Duodenal mucosa (tissue), 2 donors: ENCODE data around the gene CAPN7.

Source experiments
- H3K27ac ChIP-seq: one replicate; pipeline ENCODE4 v1.7.0; 2013; ENCODE audit warnings: low read depth, low read length
- H3K27me3 ChIP-seq, 2 donors: one replicate each; pipeline ENCODE4 v1.7.0; 2013; ENCODE audit warnings: low read length in 2 of 2, control low read depth in 1 of 2; ENCODE audit not compliant: insufficient read depth in 2 of 2, control insufficient read depth in 1 of 2
- H3K36me3 ChIP-seq, 2 donors: one replicate each; pipeline ENCODE4 v1.7.0; 2013; ENCODE audit warnings: low read length in 2 of 2, control low read depth in 1 of 2; ENCODE audit not compliant: insufficient read depth in 2 of 2, control insufficient read depth in 1 of 2
- H3K4me1 ChIP-seq, 2 donors: one replicate each; pipeline ENCODE4 v1.7.0; 2013; ENCODE audit warnings: low read length in 2 of 2, control low read depth in 1 of 2; ENCODE audit not compliant: insufficient read depth in 2 of 2, control insufficient read depth in 1 of 2
- H3K4me3 ChIP-seq, 2 donors: one replicate each; pipeline ENCODE4 v1.7.0; 2013; ENCODE audit warnings: low read length in 2 of 2, low read depth in 1 of 2
- H3K9ac ChIP-seq, 2 donors: one replicate each; pipeline ENCODE4 v1.7.0; 2013; ENCODE audit warnings: low read length in 2 of 2, low read depth in 1 of 2
- H3K9me3 ChIP-seq, 2 donors: one replicate each; pipeline ENCODE4 v1.7.0; 2013; ENCODE audit warnings: low read length in 2 of 2, control low read depth in 1 of 2; ENCODE audit not compliant: control insufficient read depth in 1 of 2

CAPN7 gene

DNA sequence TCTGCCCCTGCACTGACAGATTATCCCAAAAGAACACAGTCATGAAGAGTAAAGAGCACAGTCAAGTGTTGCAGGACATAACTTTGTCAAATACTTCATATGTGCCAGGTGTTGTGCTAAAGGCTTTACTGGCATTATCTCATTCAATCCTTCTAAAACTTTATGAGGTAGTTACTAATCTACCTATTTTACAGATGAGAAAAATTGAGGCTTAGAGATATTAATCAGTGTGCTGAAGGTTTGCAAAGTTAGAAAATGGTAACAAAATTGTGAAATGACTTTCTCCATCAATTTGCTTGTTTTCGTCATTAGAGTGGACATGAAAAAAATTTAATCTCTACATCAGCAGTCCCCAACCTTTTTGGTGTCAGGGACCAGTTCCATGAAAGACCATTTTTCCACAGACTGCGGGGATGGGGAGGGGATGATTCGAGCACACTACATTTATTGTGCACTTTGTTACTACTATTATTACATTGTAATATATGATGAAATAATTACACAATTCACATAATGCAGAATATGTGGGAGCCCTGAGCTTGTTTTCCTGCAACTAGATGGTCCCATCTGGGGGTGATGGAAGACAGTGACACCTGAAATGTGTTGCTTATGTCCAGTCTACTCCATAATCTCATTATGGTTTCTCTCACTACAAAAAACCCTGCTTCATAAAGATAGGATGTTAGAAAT, 8.6 kb upstream of the CAPN7 start:
- peaks cover 0 to 6% of the 10 kb centered on the region in 2 donors for H3K4me1 ChIP-seq
- no peak overlapping the region for H3K9ac ChIP-seq
- no peaks in the 10 kb centered on the region for H3K9me3 ChIP-seq
- no peak overlapping the region for H3K27ac ChIP-seq
- no peaks in the 10 kb centered on the region for H3K27me3 ChIP-seq
- no peaks in the 10 kb centered on the region for H3K36me3 ChIP-seq
- no peak overlapping the region for H3K4me3 ChIP-seq

DNA sequence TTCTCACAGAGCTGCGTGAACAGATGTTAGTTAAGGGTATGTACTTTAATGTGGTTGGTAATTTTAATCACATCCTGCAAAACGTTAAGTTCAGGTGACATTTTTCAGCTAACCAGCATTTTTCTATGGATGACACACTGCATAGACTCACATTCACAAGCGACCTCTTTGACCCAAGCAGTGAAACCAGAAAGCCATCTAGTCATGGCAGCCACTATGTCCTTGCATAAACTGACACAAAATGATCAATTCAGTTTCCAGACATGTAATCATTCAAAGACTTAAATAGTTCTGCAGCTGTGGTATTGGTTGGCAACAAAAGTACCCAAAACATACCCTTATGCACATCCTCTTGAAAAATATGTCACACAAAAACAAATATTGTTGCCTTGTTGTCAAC, 7.4 kb upstream of the CAPN7 start:
- Histone ChIP-seq H3K27me3 (no peaks in the 10 kb centered on the region), H3K4me1 (peaks cover 0 to 6% of the 10 kb centered on the region in 2 donors), H3K36me3 (no peaks in the 10 kb centered on the region), H3K27ac (no peak overlapping the region), H3K9me3 (no peaks in the 10 kb centered on the region), H3K4me3 (no peak overlapping the region), H3K9ac (no peak overlapping the region)

DNA sequence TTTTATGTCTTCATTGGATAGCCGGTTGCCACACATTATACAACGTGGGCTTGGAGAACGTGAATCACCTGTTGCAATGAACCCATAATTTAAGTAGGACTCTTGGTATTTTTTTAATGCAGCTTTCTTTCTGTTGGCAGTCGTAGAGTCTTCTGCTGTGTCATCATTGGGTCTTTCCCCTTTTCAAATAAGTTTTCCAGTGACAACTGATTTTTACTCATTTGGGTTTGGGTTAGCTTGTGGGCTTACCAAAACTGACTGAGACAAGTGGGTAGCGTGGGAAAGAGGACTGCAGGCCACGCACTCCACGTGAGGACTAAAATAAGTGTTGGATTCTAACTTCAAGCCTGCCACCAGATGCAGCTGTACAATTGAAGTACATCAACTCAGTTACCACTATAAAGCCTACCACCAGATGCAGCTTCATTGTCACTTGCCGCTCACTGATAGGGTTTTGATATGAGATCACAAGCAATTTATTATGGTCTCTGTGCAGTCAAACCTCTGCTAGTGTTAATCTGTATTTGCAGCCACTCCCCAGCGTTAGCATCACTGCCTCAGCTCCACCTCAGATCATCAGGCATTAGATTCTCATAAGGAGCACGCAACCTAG, 6.4 kb upstream of the CAPN7 start:
- no peaks in the 10 kb centered on the region for H3K27me3 ChIP-seq
- no peak overlapping the region for H3K9ac ChIP-seq
- no peaks in the 10 kb centered on the region for H3K36me3 ChIP-seq
- no peaks in the 10 kb centered on the region for H3K9me3 ChIP-seq
- H3K4me1 ChIP-seq = peaks cover 0 to 6% of the 10 kb centered on the region in 2 donors
- no peak overlapping the region for H3K27ac ChIP-seq
- H3K4me3 ChIP-seq = no peak overlapping the region

DNA sequence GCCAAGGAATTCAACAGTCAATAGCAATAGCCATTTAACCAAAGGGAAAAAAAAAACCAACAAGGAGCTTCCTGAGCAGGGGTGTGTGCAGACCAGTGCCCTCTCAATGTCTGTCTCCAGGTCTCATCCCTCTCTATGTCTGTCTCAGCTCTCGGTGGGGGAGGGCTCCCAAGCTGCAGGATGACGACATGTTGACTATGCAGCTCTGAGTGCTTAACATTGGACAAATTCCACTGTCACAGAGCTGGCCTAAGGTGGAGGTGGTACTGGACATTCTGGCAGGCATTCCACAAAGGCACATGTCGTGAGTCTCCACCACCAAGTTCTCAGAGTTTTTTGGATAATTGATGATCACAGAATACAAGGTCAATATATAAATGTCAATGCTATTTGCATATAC, 2.0 kb upstream of the CAPN7 start:
- Histone ChIP-seq H3K36me3 (no peaks in the 10 kb centered on the region), H3K27ac (no peak overlapping the region), H3K4me1 (peaks cover 17% of the 10 kb centered on the region in 2 donors), H3K27me3 (no peaks in the 10 kb centered on the region), H3K9ac (no peak overlapping the region), H3K9me3 (no peaks in the 10 kb centered on the region), H3K4me3 (no peak overlapping the region)

DNA sequence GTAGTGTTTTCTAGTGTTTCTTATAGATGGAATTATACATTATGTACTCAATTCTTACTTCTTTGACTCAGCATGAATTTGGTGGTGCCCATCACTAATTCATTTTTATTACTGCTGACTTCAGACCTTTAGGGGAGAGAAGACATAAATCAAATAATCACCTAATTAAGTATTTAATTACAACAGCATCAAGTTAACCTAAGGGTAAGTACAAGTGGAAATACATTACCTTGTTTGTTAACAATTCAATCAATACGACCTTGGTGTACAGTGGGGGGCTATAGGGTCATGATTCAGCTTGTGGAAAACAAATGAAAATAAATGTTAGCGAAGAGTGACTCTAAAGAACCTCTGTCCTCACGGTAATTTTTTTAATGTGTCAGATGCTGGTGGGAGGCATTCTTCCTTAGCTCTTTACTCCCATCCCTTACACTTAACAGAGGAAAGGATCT, 538 bp upstream of the CAPN7 start:
- H3K9ac ChIP-seq = peak overlapping the region; percentile 70 to 87
- peaks cover 17% of the 10 kb centered on the region in 2 donors for H3K4me1 ChIP-seq

DNA sequence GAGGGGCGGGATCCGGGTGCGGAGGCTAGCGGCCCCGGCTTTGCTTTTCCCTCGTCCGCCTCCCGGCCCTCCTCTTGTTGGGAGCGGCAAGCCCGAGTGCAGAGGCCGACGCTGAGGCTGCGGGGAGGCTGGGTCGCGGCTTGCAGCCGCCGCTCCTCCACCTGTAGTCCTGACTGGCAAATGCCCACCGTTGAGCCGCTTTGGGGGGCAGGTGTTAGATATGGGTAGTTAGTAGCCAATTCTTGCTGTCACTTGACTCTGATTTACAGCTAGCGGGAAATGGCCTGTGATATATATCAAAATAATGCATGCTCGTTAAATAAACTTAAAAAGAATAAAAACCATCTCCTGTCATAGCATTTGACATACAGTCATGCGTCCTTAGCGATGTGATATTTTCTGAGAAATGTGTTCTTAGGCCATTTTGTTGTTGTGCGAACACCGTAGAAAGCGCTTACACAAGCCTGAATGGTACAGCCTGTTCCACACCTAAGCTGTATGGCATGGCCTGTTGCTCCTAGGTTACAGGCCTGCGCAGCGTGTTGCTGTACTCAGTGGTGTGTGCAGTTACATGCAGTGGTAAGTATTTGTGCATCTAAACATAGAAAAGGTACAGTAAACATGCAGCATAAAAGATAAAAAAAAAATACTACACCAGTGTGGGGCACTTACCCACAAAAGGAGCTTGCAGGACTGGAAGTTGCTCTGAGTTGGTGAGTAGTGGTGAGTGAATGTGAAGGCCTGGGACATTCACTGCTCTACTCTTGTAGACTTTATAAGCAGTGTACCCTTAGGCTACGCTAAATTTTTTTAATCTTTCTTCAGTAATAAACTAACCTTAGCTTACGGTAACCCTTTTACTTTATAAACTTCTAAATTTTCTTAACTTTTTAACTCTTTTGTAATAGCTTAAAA, 873 bp downstream of the CAPN7 start:
- peaks cover 3 to 7% of the 10 kb centered on the region in 2 donors for H3K36me3 ChIP-seq
- H3K9me3 ChIP-seq = no peaks in the 10 kb centered on the region
- peak overlapping the region; percentile 97 for H3K27ac ChIP-seq
- peaks cover 11 to 17% of the 10 kb centered on the region in 2 donors for H3K4me1 ChIP-seq
- no peaks in the 10 kb centered on the region for H3K27me3 ChIP-seq
- peak overlapping the region; percentile 71 to 93 for H3K9ac ChIP-seq
- peak overlapping the region; percentile 73 to 90 for H3K4me3 ChIP-seq

More for the DNA sequence above, 538 bp upstream of the CAPN7 start:
- no peak overlapping the region for H3K27ac ChIP-seq
- H3K4me3 ChIP-seq = peak overlapping the region; percentile 73 to 85
- no peaks in the 10 kb centered on the region for H3K9me3 ChIP-seq
- peaks cover under 1 to 3% of the 10 kb centered on the region in 2 donors for H3K36me3 ChIP-seq
- H3K27me3 ChIP-seq = no peaks in the 10 kb centered on the region

DNA sequence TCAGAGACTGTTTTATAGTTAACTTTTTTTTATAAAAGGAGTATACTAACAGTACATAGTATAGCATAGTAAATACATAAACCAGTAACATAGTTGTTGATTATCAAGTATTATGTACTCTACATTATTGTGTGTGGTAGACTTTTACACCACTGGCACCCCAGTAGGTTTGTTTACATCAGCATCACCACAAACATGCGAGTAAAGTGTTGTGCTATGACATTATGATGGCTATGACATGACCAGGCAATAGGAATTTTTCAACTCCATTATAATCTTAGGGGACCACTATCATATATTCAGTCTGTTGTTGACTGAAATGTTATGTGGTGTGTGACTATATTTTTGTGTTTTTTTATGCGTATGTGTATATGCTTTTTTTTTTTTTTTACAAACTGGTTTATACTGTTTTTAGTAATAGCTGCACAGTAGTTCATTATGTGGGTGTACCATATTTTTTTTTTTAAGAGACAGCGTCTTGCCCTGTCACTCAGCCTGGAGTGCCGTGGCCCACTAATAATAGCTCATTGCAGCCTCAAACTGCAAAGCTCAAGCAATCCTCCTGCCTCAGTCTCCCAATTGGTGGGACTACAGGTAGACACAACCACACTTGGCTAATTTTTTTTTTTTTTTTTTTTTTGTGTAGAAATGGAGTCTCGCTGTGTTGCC, 1.9 kb downstream of the CAPN7 start:
- Histone ChIP-seq H3K4me1 (peaks cover 11 to 17% of the 10 kb centered on the region in 2 donors), H3K36me3 (peaks cover 13 to 16% of the 10 kb centered on the region in 2 donors), H3K4me3 (peak overlapping the region; percentile 73 to 90), H3K9ac (peak overlapping the region in 1 of 2 donors; percentile 71), H3K27me3 (no peaks in the 10 kb centered on the region), H3K27ac (no peak overlapping the region), H3K9me3 (no peaks in the 10 kb centered on the region)

DNA sequence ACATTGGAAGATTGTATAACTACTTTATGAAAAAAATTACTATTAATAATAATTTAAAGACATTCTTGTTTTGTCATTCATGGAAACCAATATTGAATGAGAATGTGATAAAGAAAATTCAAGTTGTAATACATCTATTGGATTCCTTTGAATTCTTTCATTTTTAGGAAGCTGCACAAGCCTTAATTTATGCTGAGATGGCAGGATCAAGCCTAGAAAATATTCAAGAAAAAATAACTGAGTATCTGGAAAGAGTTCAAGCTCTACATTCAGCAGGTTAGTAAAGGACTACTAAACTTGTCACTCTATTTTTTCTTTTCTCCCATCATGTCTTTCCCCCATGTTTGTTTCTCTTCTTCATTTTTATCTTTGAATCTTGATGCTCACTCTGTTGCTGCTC, 5.9 kb downstream of the CAPN7 start:
- H3K4me3 ChIP-seq = no peak overlapping the region
- H3K9ac ChIP-seq = no peak overlapping the region
- no peaks in the 10 kb centered on the region for H3K27me3 ChIP-seq
- H3K36me3 ChIP-seq = peaks cover 13 to 31% of the 10 kb centered on the region in 2 donors
- H3K27ac ChIP-seq = no peak overlapping the region
- peaks cover 11% of the 10 kb centered on the region in 2 donors for H3K4me1 ChIP-seq
- H3K9me3 ChIP-seq = no peaks in the 10 kb centered on the region

DNA sequence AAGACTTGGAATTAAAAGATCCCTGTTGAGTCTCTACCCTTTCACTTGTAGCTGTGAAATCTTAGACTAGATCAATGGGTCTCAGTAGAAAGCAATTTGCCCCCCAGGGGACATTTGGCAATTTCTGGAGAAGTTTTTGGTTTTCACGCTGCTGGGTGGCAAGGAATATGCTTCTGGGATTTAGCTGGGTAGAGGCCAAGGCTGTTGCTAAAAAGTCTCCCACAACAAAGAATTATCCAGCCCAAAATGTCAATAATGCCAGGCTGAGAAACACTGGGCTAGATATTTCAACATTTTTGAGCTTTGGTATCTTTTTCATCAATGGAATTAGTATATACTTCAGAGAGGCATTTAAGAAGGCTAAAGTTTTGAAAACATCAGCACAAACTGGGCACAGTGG, 8.7 kb downstream of the CAPN7 start:
- Histone ChIP-seq H3K4me1 (no peaks in the 10 kb centered on the region), H3K9ac (no peak overlapping the region), H3K27ac (no peak overlapping the region), H3K36me3 (peaks cover 31 to 50% of the 10 kb centered on the region in 2 donors), H3K27me3 (no peaks in the 10 kb centered on the region), H3K9me3 (no peaks in the 10 kb centered on the region), H3K4me3 (no peak overlapping the region)
